Measurements from ENCODE around the gene LCN12.

GRCh38 chr9:136926749-136927148, 25.3 kb upstream of the LCN12 start:
- TF ChIP-seq, protein P1, sequence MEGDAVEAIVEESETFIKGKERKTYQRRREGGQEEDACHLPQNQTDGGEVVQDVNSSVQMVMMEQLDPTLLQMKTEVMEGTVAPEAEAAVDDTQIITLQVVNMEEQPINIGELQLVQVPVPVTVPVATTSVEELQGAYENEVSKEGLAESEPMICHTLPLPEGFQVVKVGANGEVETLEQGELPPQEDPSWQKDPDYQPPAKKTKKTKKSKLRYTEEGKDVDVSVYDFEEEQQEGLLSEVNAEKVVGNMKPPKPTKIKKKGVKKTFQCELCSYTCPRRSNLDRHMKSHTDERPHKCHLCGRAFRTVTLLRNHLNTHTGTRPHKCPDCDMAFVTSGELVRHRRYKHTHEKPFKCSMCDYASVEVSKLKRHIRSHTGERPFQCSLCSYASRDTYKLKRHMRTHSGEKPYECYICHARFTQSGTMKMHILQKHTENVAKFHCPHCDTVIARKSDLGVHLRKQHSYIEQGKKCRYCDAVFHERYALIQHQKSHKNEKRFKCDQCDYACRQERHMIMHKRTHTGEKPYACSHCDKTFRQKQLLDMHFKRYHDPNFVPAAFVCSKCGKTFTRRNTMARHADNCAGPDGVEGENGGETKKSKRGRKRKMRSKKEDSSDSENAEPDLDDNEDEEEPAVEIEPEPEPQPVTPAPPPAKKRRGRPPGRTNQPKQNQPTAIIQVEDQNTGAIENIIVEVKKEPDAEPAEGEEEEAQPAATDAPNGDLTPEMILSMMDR (IDR thresholded peaks at IDR 0.05), result no peak
- TF ChIP-seq POLR2A (IDR thresholded peaks at IDR 0.05), result no peak

Measured in vagina (tissue), 2 donors.